Endothelial cell of umbilical vein (primary cell): Measurements from ENCODE around the gene KCNG2. TPM values are rescaled to one million over a fixed set of nuclear protein-coding genes. Genes with fewer than 3 reads are reported as not detected.

Experiments
- BruUV-seq: library from RNA; stranded (reverse); fragments of 400-500 nt; replicated peaks from 2 replicates; lab custom pipeline; 2021; lab: Mats Ljungman, UMichigan
- CTCF ChIA-PET: fragments of 300-600, 350-600 bp; sonication (Branson Sonifier 250); formaldehyde crosslinking; loops from one replicate; lab custom pipeline; 2021; ENCODE audit warnings: antibody characterized with exemption, inconsistent platforms; lab: Charles Lee
- POLR2A ChIA-PET: fragments of 300-600, 350-600 bp; sonication (Branson Sonifier 250); formaldehyde crosslinking; loops from one replicate; lab custom pipeline; 2021; ENCODE audit warnings: antibody characterized with exemption, inconsistent platforms; lab: Charles Lee
- DNase-seq: peaks from one replicate; pipeline ENCODE4 v3.0.0-alpha.2; 2011; ENCODE audit warnings: low read depth, low spot score
- FAIRE-seq: peaks from 2 replicates; lab custom pipeline; 2011; peaks lifted over from hg19 to GRCh38; lab: Jason Lieb, UNC
- H2AFZ ChIP-seq: 2 replicates; pipeline ENCODE4 v1.6.0; 2012; ENCODE audit warnings: low read depth, low read length, control low read depth, inconsistent platforms
- H3K27ac ChIP-seq: 2 replicates; pipeline ENCODE4 v1.5.1; 2011; ENCODE audit warnings: low read depth, mild to moderate bottlenecking, control low read depth, low read length, moderate library complexity; ENCODE audit not compliant: insufficient read depth
- H3K27me3 ChIP-seq, 2 experiments: 2 replicates each; pipeline versions ENCODE4 v1.6.0 to v1.6.1; 2011; ENCODE audit warnings: low read length in 2 of 2, mixed read lengths in 1 of 2; ENCODE audit not compliant: control insufficient read depth in 2 of 2, insufficient read depth in 2 of 2
- H3K36me3 ChIP-seq, 2 experiments: 2 replicates in 1 of 2; 3 replicates in 1 of 2; pipeline ENCODE4 v1.5.1; 2011; ENCODE audit warnings: low read length in 2 of 2, mild to moderate bottlenecking in 1 of 2, moderate library complexity in 1 of 2; ENCODE audit not compliant: control insufficient read depth in 2 of 2, insufficient read depth in 2 of 2; ENCODE audit errors: extremely low read depth in 1 of 2
- H3K4me1 ChIP-seq: 3 replicates; pipeline ENCODE4 v1.5.1; 2011; ENCODE audit warnings: mild to moderate bottlenecking, low read length; ENCODE audit not compliant: control insufficient read depth, insufficient read depth; ENCODE audit errors: extremely low read depth
- H3K4me2 ChIP-seq: 2 replicates; pipeline ENCODE4 v1.6.1; 2011; ENCODE audit warnings: low read length, control low read depth, mixed read lengths; ENCODE audit not compliant: insufficient read depth
- H3K4me3 ChIP-seq, 3 experiments: fragments of 200-600 bp in 1 of 3; sonication (generic), shearing (Covaris generic) in 1 of 3; replicated peaks in 1 of 3; 2 replicates each; pipeline ENCODE4 v1.5.1; 2011 to 2016; ENCODE audit warnings: control low read depth in 3 of 3, low read length in 3 of 3, mild to moderate bottlenecking in 2 of 3, inconsistent platforms in 1 of 3, low read depth in 1 of 3, moderate library complexity in 1 of 3; ENCODE audit not compliant: insufficient read depth in 1 of 3
- H3K79me2 ChIP-seq: 2 replicates; pipeline ENCODE4 v1.6.0; 2012; ENCODE audit warnings: low read length, inconsistent platforms; ENCODE audit not compliant: control insufficient read depth, insufficient read depth
- H3K9ac ChIP-seq: replicated peaks from 2 replicates; pipeline ENCODE3; 2011; ENCODE audit warnings: low read length, control low read depth; ENCODE audit not compliant: insufficient read depth; ENCODE audit errors: extremely low read depth
- H3K9me1 ChIP-seq: replicated peaks from 3 replicates; pipeline ENCODE4 v1.6.0; 2011; ENCODE audit warnings: mild to moderate bottlenecking, low read length; ENCODE audit not compliant: control insufficient read depth, insufficient read depth; ENCODE audit errors: extremely low read depth
- H3K9me3 ChIP-seq: replicated peaks from 2 replicates; pipeline ENCODE4 v1.5.1; 2012; ENCODE audit warnings: low read length, inconsistent platforms; ENCODE audit not compliant: control insufficient read depth, insufficient read depth
- H4K20me1 ChIP-seq: replicated peaks from 2 replicates; pipeline ENCODE3; 2011; ENCODE audit warnings: mild to moderate bottlenecking, low read length; ENCODE audit not compliant: control insufficient read depth, insufficient read depth; ENCODE audit errors: extremely low read depth
- EZH2 ChIP-seq: IDR thresholded peaks from 2 replicates; pipeline ENCODE4 v1.6.1; 2012; ENCODE audit warnings: borderline replicate concordance, low read depth, mild to moderate bottlenecking, moderate library complexity, low read length, inconsistent platforms; ENCODE audit not compliant: severe bottlenecking
- FOS ChIP-seq: IDR thresholded peaks from 2 replicates; pipeline ENCODE4 v1.6.1; 2011; ENCODE audit warnings: mild to moderate bottlenecking, low read length, moderate library complexity, borderline replicate concordance; ENCODE audit not compliant: insufficient read depth
- GATA2 ChIP-seq: IDR thresholded peaks from 2 replicates; pipeline ENCODE4 v1.7.0; 2011; ENCODE audit warnings: low read depth, mild to moderate bottlenecking, moderate library complexity, mixed read lengths, low read length; ENCODE audit not compliant: insufficient read length, insufficient read depth
- JUN ChIP-seq: IDR thresholded peaks from 2 replicates; pipeline ENCODE4 v1.6.1; 2011; ENCODE audit warnings: borderline replicate concordance, low read depth; ENCODE audit not compliant: insufficient read length, insufficient read depth
- MAX ChIP-seq: IDR thresholded peaks from 2 replicates; pipeline ENCODE4 v1.6.1; 2011; ENCODE audit not compliant: insufficient read depth, insufficient read length
- MYC ChIP-seq: IDR thresholded peaks from one replicate; pipeline ENCODE4 v1.6.1; 2011; ENCODE audit warnings: mild to moderate bottlenecking, low read depth, low read length
- POLR2A ChIP-seq: IDR thresholded peaks from 2 replicates; pipeline ENCODE4 v1.6.1; 2012; ENCODE audit warnings: low read depth, mild to moderate bottlenecking, control low read depth, low read length
- POLR2AphosphoS5 ChIP-seq: IDR thresholded peaks from 2 replicates; pipeline ENCODE4 v1.6.1; 2012; ENCODE audit warnings: low read depth, mild to moderate bottlenecking, control low read depth, low read length, moderate library complexity; ENCODE audit not compliant: insufficient read depth
- dilution Hi-C: fragments of 300-500 bp; cut with MboI; formaldehyde crosslinking; loops from one replicate; pipeline ENCODE4 v1.15.0; 2019; ENCODE audit warnings: low sequenced_read_pairs; ENCODE audit not compliant: extremely low pct_ligation_motif_present
- intact Hi-C: fragments of 100-400 bp; cut with micrococcal nuclease; formaldehyde crosslinking; loops from one replicate; pipeline ENCODE4 v1.10.0; 2022
- polyA plus RNA-seq, 4 experiments: library from polyadenylated mRNA; depleted of rRNA in 3 of 4; stranded (reverse) in 3 of 4; unstranded in 1 of 4; fragments of >200 nt; gene quantifications; 2 replicates each; pipeline versions ENCODE4 v1.2.1 to v1.2.3, GENCODE V29; 2011 to 2012; ENCODE audit warnings: missing spikeins in 1 of 4
- total RNA-seq: library from RNA; stranded (reverse); gene quantifications from 2 replicates; pipeline ENCODE4 v1.2.3, GENCODE V29; 2021
- TF ChIP-seq, protein P1 (sequence below), 2 donors: IDR thresholded peaks; 1 replicate in 1 of 2; 2 replicates in 1 of 2; pipeline ENCODE4 v1.5.1; 2011; ENCODE audit warnings: low read length in 2 of 2, mild to moderate bottlenecking in 2 of 2, moderate library complexity in 2 of 2, control low read depth in 1 of 2, inconsistent platforms in 1 of 2, low read depth in 1 of 2; ENCODE audit not compliant: insufficient read depth in 1 of 2; ENCODE audit errors: extremely low read depth in 1 of 2

The KCNG2 gene
- total and polyA plus RNA-seq, 2 donors (not counting 3 experiments of a cell fraction or from before 2014, with no cell fraction given) = not detected

DNA sequence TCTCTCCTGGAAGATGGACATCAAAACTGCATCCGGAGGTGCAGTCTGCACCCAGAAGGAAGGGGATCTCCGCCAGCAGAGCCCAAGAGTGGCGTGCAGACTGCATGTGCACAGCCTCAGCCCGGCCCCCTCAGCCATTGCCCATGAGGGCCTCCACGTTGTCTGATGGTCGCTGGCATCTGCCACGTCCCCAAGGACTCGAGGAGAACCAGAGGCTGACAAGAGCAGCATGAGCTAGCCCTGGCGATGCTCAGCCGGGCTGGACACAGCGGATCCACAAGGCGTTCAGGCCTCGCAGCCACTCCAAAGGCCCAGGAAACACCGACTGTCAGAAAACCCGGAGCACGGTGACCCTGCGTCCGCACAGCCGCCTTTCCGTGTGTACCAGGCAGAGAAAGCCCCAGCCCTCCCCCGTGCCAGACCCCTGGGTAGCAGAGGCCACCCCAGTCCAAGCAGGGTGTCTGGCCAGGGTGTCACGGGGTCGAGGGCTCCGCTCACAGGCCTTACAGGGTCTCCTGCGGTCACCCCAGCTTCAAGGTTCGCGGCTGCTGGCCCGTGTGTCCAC is 105.4 kb downstream of the KCNG2 start:
- no peak for DNase-seq
- Histone ChIP-seq H3K27me3 (no peaks in the 10 kb centered on the region), H3K4me3 (no peak overlapping the region), H3K4me1 (no peaks in the 10 kb centered on the region), H4K20me1 (no peaks in the 10 kb centered on the region), H3K9ac (no peak overlapping the region), H2AFZ (no peak overlapping the region), H3K9me3 (peaks cover 1% of the 10 kb centered on the region), H3K4me2 (no peak overlapping the region), H3K27ac (no peak overlapping the region), H3K9me1 (no peaks in the 10 kb centered on the region), H3K36me3 (peaks cover 0 to 3% of the 10 kb centered on the region in 2 experiments), H3K79me2 (no peaks in the 10 kb centered on the region)
- intact Hi-C loops (no loop called here), dilution Hi-C loops (no loop called here)
- BruUV-seq = no TSS peak
- ChIA-PET CTCF (no interaction called here), POLR2A (no interaction called here)
- FAIRE-seq = no peak
- TF ChIP-seq MYC = no peak
- TF ChIP-seq EZH2 = no peak
- no peak for TF ChIP-seq GATA2
- no peak for TF ChIP-seq FOS
- no peak for TF ChIP-seq JUN
- no peak for TF ChIP-seq POLR2A
- TF ChIP-seq POLR2AphosphoS5 = no peak
- TF ChIP-seq, protein P1, sequence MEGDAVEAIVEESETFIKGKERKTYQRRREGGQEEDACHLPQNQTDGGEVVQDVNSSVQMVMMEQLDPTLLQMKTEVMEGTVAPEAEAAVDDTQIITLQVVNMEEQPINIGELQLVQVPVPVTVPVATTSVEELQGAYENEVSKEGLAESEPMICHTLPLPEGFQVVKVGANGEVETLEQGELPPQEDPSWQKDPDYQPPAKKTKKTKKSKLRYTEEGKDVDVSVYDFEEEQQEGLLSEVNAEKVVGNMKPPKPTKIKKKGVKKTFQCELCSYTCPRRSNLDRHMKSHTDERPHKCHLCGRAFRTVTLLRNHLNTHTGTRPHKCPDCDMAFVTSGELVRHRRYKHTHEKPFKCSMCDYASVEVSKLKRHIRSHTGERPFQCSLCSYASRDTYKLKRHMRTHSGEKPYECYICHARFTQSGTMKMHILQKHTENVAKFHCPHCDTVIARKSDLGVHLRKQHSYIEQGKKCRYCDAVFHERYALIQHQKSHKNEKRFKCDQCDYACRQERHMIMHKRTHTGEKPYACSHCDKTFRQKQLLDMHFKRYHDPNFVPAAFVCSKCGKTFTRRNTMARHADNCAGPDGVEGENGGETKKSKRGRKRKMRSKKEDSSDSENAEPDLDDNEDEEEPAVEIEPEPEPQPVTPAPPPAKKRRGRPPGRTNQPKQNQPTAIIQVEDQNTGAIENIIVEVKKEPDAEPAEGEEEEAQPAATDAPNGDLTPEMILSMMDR (IDR thresholded peaks at IDR 0.05; ENCODE audit: extremely low read depth in 1 of 2, insufficient read depth in 1 of 2, low read depth in 1 of 2, low read length in 2 of 2) = no peak
- no peak for TF ChIP-seq MAX
